ENCODE data around the gene PARD3. TPM values are rescaled to one million over a fixed set of nuclear protein-coding genes. Genes with fewer than 3 reads are reported as not detected.

Gene PARD3
- total RNA-seq, 1 donor from 2014 or later, result 35.4 TPM

DNA sequence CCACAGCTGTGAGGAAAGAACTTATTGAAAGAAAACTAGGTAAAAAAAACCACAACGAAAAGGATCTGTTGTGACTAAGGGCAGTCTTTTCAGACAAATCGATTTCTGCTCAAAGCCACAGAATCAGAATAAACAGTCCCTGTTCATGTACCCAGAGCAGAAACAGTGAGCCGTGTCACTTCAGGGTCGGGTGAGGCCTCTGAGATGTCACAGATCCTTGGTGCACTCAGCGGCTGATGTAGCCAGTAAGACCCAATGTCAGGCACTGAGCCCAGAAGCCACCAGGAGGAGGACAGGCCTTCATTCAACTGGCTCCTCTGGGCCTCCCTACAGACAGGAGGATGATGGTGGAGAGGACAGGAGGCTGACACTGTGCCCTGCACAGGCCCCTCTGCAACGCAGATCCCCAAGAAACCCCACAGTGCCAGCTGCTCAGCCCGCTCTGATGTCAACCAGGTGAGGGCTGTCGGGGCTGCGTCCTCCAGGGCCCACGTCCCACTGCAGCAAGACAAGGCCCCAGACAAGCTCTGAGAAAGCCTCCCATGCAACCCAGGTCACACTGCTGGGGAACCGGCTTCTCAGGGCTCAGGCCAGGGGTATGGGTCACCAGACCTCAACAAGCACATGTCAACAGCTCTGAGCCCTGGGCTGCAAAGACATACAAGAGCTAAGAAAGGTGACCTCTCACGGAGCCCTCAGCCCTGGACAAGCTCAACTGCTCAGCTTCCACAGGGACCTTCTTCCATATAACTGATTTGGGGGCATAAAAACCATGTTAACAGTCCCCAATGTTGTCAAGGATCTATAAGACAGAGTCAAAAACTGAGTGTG is 190.6 kb downstream of the PARD3 start:
- no peaks in the 10 kb centered on the region for H3K9me3 ChIP-seq (ENCODE audit: insufficient read depth, low read depth, low read length)
- H3K4me3 ChIP-seq (ENCODE audit: insufficient read depth, low read depth, low read length), result no peak overlapping the region
- DNase-seq (ENCODE audit: low read depth) (no peak), FAIRE-seq (peak; percentile 41)
- no peak overlapping the region for H3K27ac ChIP-seq (ENCODE audit: low read depth, low read length)
- Mint-ChIP-seq H3K4me1 (ENCODE audit: low read depth, unreplicated experiment) (peaks cover 3% of the 10 kb centered on the region), H3K36me3 (ENCODE audit: low read depth, unreplicated experiment) (no peaks in the 10 kb centered on the region), H3K27ac (ENCODE audit: unreplicated experiment) (no peak overlapping the region), H3K27me3 (ENCODE audit: low read depth, unreplicated experiment) (no peaks in the 10 kb centered on the region), H3K9me3 (ENCODE audit: unreplicated experiment) (no peaks in the 10 kb centered on the region), H3K4me3 (ENCODE audit: unreplicated experiment) (no peak overlapping the region)
- no peaks in the 10 kb centered on the region for H3K27me3 ChIP-seq (ENCODE audit: insufficient read depth, low read length)
- H3K4me1 ChIP-seq (ENCODE audit: insufficient read depth, low read length), result no peaks in the 10 kb centered on the region
- no peak overlapping the region for H2AFZ ChIP-seq (ENCODE audit: low read depth, low read length)
- no peaks in the 10 kb centered on the region for H3K36me3 ChIP-seq (ENCODE audit: insufficient read depth, low read length)
- H3K79me2 ChIP-seq (ENCODE audit: insufficient read depth, low read length), result peaks cover 2% of the 10 kb centered on the region
- H3K9ac ChIP-seq (ENCODE audit: low read length), result no peak overlapping the region
- peaks cover 22% of the 10 kb centered on the region for H4K20me1 ChIP-seq (ENCODE audit: insufficient read depth, low read length)
- TF ChIP-seq, protein P1, sequence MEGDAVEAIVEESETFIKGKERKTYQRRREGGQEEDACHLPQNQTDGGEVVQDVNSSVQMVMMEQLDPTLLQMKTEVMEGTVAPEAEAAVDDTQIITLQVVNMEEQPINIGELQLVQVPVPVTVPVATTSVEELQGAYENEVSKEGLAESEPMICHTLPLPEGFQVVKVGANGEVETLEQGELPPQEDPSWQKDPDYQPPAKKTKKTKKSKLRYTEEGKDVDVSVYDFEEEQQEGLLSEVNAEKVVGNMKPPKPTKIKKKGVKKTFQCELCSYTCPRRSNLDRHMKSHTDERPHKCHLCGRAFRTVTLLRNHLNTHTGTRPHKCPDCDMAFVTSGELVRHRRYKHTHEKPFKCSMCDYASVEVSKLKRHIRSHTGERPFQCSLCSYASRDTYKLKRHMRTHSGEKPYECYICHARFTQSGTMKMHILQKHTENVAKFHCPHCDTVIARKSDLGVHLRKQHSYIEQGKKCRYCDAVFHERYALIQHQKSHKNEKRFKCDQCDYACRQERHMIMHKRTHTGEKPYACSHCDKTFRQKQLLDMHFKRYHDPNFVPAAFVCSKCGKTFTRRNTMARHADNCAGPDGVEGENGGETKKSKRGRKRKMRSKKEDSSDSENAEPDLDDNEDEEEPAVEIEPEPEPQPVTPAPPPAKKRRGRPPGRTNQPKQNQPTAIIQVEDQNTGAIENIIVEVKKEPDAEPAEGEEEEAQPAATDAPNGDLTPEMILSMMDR (IDR thresholded peaks at IDR 0.05; ENCODE audit: insufficient read depth, low read depth, low read length), result no peak
- no peak for TF ChIP-seq EZH2 (IDR thresholded peaks at IDR 0.05; ENCODE audit: insufficient read depth, low read length)
- no peak overlapping the region for H3K4me2 ChIP-seq (ENCODE audit: low read length)

DNA sequence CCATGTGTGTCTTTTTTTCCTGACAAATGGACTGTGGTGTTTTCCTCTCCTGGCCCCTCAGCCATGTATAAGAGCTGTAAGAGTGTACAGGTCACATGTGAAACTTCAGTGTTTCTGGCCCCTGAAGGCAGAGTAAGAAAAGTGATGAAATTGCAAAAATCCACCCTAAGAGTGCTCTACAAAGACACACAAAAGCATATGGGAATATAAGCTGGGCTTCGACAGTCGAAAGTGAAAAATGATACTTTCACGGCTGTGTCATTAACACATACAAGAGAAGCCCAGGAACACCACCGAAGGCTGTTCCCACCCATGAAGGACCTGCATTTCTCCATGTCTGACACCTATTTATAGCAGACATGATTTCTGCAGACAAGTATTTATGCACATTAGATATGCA is 192.2 kb downstream of the PARD3 start:
- Histone ChIP-seq H4K20me1 (ENCODE audit: insufficient read depth, low read length) (peaks cover 27% of the 10 kb centered on the region), H3K36me3 (ENCODE audit: insufficient read depth, low read length) (no peaks in the 10 kb centered on the region), H3K4me2 (ENCODE audit: low read length) (no peak overlapping the region), H3K4me3 (ENCODE audit: insufficient read depth, low read depth, low read length) (no peak overlapping the region), H3K79me2 (ENCODE audit: insufficient read depth, low read length) (peaks cover 2% of the 10 kb centered on the region), H3K27ac (ENCODE audit: low read depth, low read length) (no peak overlapping the region), H3K9me3 (ENCODE audit: insufficient read depth, low read depth, low read length) (no peaks in the 10 kb centered on the region), H3K27me3 (ENCODE audit: insufficient read depth, low read length) (no peaks in the 10 kb centered on the region), H3K9ac (ENCODE audit: low read length) (no peak overlapping the region), H2AFZ (ENCODE audit: low read depth, low read length) (no peak overlapping the region), H3K4me1 (ENCODE audit: insufficient read depth, low read length) (no peaks in the 10 kb centered on the region)
- Mint-ChIP-seq H3K27ac (ENCODE audit: unreplicated experiment) (no peak overlapping the region), H3K4me3 (ENCODE audit: unreplicated experiment) (no peak overlapping the region), H3K36me3 (ENCODE audit: low read depth, unreplicated experiment) (no peaks in the 10 kb centered on the region), H3K27me3 (ENCODE audit: low read depth, unreplicated experiment) (no peaks in the 10 kb centered on the region), H3K9me3 (ENCODE audit: unreplicated experiment) (no peaks in the 10 kb centered on the region), H3K4me1 (ENCODE audit: low read depth, unreplicated experiment) (peaks cover 3% of the 10 kb centered on the region)
- no peak for FAIRE-seq
- TF ChIP-seq EZH2 (IDR thresholded peaks at IDR 0.05; ENCODE audit: insufficient read depth, low read length), result no peak
- TF ChIP-seq, protein P1 (IDR thresholded peaks at IDR 0.05; ENCODE audit: insufficient read depth, low read depth, low read length), result no peak
- no peak for DNase-seq (ENCODE audit: low read depth)

- Mint-ChIP-seq H3K4me3 (ENCODE audit: unreplicated experiment) (no peak overlapping the region), H3K36me3 (ENCODE audit: low read depth, unreplicated experiment) (peaks cover 2% of the 10 kb centered on the region), H3K27me3 (ENCODE audit: low read depth, unreplicated experiment) (no peaks in the 10 kb centered on the region), H3K27ac (ENCODE audit: unreplicated experiment) (no peak overlapping the region), H3K4me1 (ENCODE audit: low read depth, unreplicated experiment) (peaks cover 3% of the 10 kb centered on the region), H3K9me3 (ENCODE audit: unreplicated experiment) (no peaks in the 10 kb centered on the region)
- Histone ChIP-seq H3K9me3 (ENCODE audit: insufficient read depth, low read depth, low read length) (no peaks in the 10 kb centered on the region), H3K4me2 (ENCODE audit: low read length) (no peak overlapping the region), H3K27me3 (ENCODE audit: insufficient read depth, low read length) (no peaks in the 10 kb centered on the region), H3K4me1 (ENCODE audit: insufficient read depth, low read length) (no peaks in the 10 kb centered on the region), H3K27ac (ENCODE audit: low read depth, low read length) (no peak overlapping the region), H3K4me3 (ENCODE audit: insufficient read depth, low read depth, low read length) (no peak overlapping the region), H4K20me1 (ENCODE audit: insufficient read depth, low read length) (peaks cover 20% of the 10 kb centered on the region), H3K9ac (ENCODE audit: low read length) (no peak overlapping the region), H2AFZ (ENCODE audit: low read depth, low read length) (no peak overlapping the region), H3K79me2 (ENCODE audit: insufficient read depth, low read length) (peaks cover 7% of the 10 kb centered on the region), H3K36me3 (ENCODE audit: insufficient read depth, low read length) (no peaks in the 10 kb centered on the region)
- FAIRE-seq, result no peak
- TF ChIP-seq, protein P1 (IDR thresholded peaks at IDR 0.05; ENCODE audit: insufficient read depth, low read depth, low read length), result no peak
- no peak for TF ChIP-seq EZH2 (IDR thresholded peaks at IDR 0.05; ENCODE audit: insufficient read depth, low read length)
- no peak for DNase-seq (ENCODE audit: low read depth)
Measured at GRCh38 chr10:34618611-34619010, 196.5 kb downstream of the PARD3 start.

Data from astrocyte (in vitro differentiated cells and primary cell).